Panc1 (cell line): ENCODE results near the gene B4GALNT1. TPM values are rescaled to one million over a fixed set of nuclear protein-coding genes. Genes with fewer than 3 reads are reported as not detected.

Experiments
- ATAC-seq: fragments of 200-7000 bp; cut with Tn5 transposase; 2 replicates; pipeline ENCODE4 v1.9.1; 2020; ENCODE audit warnings: mild to moderate bottlenecking, moderate library complexity
- BruUV-seq: library from RNA; stranded (reverse); fragments of 400-500 nt; replicated peaks from 2 replicates; lab custom pipeline; 2021; lab: Mats Ljungman, UMichigan
- CTCF ChIA-PET: fragments of 300-600 bp; sonication (Branson Sonifier 250); formaldehyde crosslinking; loops from one replicate; lab custom pipeline; 2022; ENCODE audit warnings: antibody characterized with exemption; lab: Charles Lee
- POLR2A ChIA-PET: fragments of 300-600 bp; sonication (Branson Sonifier 250); formaldehyde crosslinking; loops from one replicate; lab custom pipeline; 2022; ENCODE audit warnings: antibody characterized with exemption; lab: Charles Lee
- DNase-seq: peaks from one replicate; pipeline ENCODE4 v3.0.0-alpha.2; 2010; ENCODE audit warnings: low read depth, low spot score
- H3K27ac ChIP-seq: 2 replicates; pipeline ENCODE4 v1.5.1; 2011; ENCODE audit warnings: mild to moderate bottlenecking, low read length, inconsistent platforms
- H3K27me3 ChIP-seq: fragments of 200-500 bp; sonication (Bioruptor generic); 2 replicates; pipeline ENCODE4 v1.6.0; 2014; ENCODE audit warnings: low read length, inconsistent platforms; ENCODE audit not compliant: control insufficient read depth, insufficient read depth
- H3K36me3 ChIP-seq: fragments of 200-500 bp; sonication (Bioruptor generic); 2 replicates; pipeline ENCODE4 v1.5.1; 2014; ENCODE audit warnings: inconsistent platforms, mild to moderate bottlenecking, low read length, moderate library complexity; ENCODE audit not compliant: control insufficient read depth, insufficient read depth
- H3K4me1 ChIP-seq: 2 replicates; pipeline ENCODE4 v1.5.1; 2011; ENCODE audit warnings: inconsistent platforms, mild to moderate bottlenecking, low read length, moderate library complexity; ENCODE audit not compliant: control insufficient read depth, insufficient read depth
- H3K4me3 ChIP-seq, 2 experiments: 2 replicates each; pipeline ENCODE4 v1.5.1; 2011 to 2012; ENCODE audit warnings: low read depth in 2 of 2, low read length in 2 of 2, mild to moderate bottlenecking in 2 of 2, inconsistent platforms in 1 of 2, moderate library complexity in 1 of 2
- H3K9me3 ChIP-seq: fragments of 200-500 bp; sonication (Bioruptor generic); 2 replicates; pipeline ENCODE4 v1.5.1; 2014; ENCODE audit warnings: low read depth, mild to moderate bottlenecking, inconsistent platforms, low read length, moderate library complexity; ENCODE audit not compliant: control insufficient read depth, insufficient read depth
- POLR2AphosphoS5 ChIP-seq: IDR thresholded peaks from 2 replicates; pipeline ENCODE4 v1.6.1; 2012; ENCODE audit warnings: mild to moderate bottlenecking, low read depth, low read length, moderate library complexity
- TCF7L2 ChIP-seq: IDR thresholded peaks from 2 replicates; pipeline ENCODE4 v1.6.1; 2011; ENCODE audit warnings: mild to moderate bottlenecking, low read depth, low read length, inconsistent platforms
- in situ Hi-C: cut with HindIII; loops from 2 replicates; pipeline ENCODE4 v1.10.0; 2016; ENCODE audit warnings: low sequenced_read_pairs, low pct_unique_long_range_greater_than_20kb
- intact Hi-C: fragments of 100-400 bp; cut with micrococcal nuclease; formaldehyde crosslinking; loops from one replicate; pipeline ENCODE4 v1.10.0; 2022; ENCODE audit not compliant: unreplicated experiment
- total RNA-seq: library from RNA; stranded (reverse); gene quantifications from one replicate; pipeline ENCODE4 v1.2.1, GENCODE V29; 2021; ENCODE audit not compliant: unreplicated experiment
- TF ChIP-seq, protein P1 (sequence below): fragments of 450-650 bp; IDR thresholded peaks from 2 replicates; pipeline ENCODE4 v1.5.1; 2017; ENCODE audit warnings: mild to moderate bottlenecking
- TF ChIP-seq, protein P2 (sequence below), 2 experiments: IDR thresholded peaks; 2 replicates each; pipeline ENCODE4 v1.6.1; 2011 to 2012; ENCODE audit warnings: low read depth in 2 of 2, control low read depth in 1 of 2, low read length in 1 of 2, mild to moderate bottlenecking in 1 of 2, moderate library complexity in 1 of 2; ENCODE audit not compliant: insufficient read depth in 1 of 2

The B4GALNT1 gene
- total RNA-seq, 1 experiment from 2014 or later, result 48.6 TPM

DNA sequence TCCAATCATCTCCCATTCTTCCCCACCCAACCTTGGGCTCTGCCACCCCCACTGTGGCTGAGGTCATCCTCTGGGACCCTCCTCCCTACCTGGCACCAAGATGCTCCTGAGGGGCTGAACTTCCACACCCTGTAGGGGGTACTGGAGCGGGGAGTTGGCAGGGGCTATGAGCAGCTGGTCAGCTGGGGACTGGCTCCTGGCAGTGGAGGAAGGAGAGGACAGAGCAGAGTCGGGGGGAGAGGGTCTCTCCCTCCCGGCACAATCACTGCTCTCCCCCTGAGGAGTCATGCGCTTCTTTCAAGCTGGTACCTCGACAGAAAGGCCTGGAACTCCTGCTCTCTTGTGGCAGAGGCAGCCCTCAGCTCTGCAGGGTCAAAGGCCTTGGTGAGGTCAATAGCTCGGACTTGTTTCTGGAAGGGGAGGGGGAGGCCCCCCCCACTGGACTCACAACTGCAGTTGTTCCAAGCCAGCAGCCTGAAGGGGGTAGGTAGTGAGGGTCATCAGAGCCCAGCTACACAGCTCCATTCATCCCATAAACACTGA, 2.0 kb downstream of the B4GALNT1 start:
- no TSS peak for BruUV-seq
- ATAC-seq (no peak), DNase-seq (no peak)
- POLR2A ChIA-PET, result no interaction called here
- Histone ChIP-seq H3K4me3 (no peak overlapping the region), H3K36me3 (no peaks in the 10 kb centered on the region; the same call in 1 of the 2 replicates), H3K27ac (no peak overlapping the region), H3K4me1 (peaks cover 8% of the 10 kb centered on the region), H3K27me3 (no peaks in the 10 kb centered on the region), H3K9me3 (no peaks in the 10 kb centered on the region)
- CTCF ChIA-PET, result interaction anchor here (1.0 kb wide), 1 partner anchor 48 kb away, joined by 9 read pairs; no protein-coding TSS in a partner anchor
- in situ Hi-C loops (no loop called here), intact Hi-C loops (no loop called here)
- TF ChIP-seq TCF7L2, result no peak
- TF ChIP-seq, protein P1, sequence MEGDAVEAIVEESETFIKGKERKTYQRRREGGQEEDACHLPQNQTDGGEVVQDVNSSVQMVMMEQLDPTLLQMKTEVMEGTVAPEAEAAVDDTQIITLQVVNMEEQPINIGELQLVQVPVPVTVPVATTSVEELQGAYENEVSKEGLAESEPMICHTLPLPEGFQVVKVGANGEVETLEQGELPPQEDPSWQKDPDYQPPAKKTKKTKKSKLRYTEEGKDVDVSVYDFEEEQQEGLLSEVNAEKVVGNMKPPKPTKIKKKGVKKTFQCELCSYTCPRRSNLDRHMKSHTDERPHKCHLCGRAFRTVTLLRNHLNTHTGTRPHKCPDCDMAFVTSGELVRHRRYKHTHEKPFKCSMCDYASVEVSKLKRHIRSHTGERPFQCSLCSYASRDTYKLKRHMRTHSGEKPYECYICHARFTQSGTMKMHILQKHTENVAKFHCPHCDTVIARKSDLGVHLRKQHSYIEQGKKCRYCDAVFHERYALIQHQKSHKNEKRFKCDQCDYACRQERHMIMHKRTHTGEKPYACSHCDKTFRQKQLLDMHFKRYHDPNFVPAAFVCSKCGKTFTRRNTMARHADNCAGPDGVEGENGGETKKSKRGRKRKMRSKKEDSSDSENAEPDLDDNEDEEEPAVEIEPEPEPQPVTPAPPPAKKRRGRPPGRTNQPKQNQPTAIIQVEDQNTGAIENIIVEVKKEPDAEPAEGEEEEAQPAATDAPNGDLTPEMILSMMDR, result no peak
- TF ChIP-seq POLR2AphosphoS5, result no peak

DNA sequence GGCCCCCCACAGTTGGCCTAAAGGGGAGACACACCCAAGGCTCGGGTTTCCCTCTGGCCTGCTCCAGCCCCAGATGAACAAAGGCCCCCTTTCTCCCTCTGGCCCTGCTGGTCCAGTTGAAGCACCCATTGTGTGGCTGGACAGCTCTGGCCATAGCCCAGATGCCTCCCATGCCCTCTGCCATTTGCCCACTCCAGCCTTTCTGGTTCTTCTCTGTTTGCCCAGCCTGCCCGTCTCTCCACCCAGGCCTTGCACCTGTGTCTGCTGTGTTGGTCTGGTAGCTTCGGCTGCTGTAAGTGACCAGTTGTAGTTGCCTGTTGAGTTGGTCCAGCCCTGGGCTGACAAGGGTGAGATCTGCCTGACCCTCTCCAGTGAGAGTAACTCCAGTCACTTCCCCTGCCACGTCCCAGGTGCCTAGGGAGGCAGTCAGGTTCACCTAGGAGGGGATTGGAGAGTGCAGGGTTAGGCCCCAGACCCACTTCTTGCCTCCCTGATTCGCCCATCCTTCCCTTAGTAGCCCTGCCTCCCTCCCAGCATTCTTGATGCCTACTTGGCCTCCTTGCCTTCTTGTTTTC, 3.0 kb downstream of the B4GALNT1 start:
- no TSS peak for BruUV-seq
- intact Hi-C loops, result no loop called here
- TF ChIP-seq, protein P1, result no peak
- TF ChIP-seq, protein P2, sequence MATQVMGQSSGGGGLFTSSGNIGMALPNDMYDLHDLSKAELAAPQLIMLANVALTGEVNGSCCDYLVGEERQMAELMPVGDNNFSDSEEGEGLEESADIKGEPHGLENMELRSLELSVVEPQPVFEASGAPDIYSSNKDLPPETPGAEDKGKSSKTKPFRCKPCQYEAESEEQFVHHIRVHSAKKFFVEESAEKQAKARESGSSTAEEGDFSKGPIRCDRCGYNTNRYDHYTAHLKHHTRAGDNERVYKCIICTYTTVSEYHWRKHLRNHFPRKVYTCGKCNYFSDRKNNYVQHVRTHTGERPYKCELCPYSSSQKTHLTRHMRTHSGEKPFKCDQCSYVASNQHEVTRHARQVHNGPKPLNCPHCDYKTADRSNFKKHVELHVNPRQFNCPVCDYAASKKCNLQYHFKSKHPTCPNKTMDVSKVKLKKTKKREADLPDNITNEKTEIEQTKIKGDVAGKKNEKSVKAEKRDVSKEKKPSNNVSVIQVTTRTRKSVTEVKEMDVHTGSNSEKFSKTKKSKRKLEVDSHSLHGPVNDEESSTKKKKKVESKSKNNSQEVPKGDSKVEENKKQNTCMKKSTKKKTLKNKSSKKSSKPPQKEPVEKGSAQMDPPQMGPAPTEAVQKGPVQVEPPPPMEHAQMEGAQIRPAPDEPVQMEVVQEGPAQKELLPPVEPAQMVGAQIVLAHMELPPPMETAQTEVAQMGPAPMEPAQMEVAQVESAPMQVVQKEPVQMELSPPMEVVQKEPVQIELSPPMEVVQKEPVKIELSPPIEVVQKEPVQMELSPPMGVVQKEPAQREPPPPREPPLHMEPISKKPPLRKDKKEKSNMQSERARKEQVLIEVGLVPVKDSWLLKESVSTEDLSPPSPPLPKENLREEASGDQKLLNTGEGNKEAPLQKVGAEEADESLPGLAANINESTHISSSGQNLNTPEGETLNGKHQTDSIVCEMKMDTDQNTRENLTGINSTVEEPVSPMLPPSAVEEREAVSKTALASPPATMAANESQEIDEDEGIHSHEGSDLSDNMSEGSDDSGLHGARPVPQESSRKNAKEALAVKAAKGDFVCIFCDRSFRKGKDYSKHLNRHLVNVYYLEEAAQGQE (IDR thresholded peaks at IDR 0.05; ENCODE audit: insufficient read depth in 1 of 2, low read depth in 2 of 2, low read length in 1 of 2), result no peak
- no peak for TF ChIP-seq POLR2AphosphoS5
- TF ChIP-seq TCF7L2, result no peak
- H3K9me3 ChIP-seq, result no peaks in the 10 kb centered on the region
- H3K27ac ChIP-seq, result no peak overlapping the region
- DNase-seq (no peak), ATAC-seq (no peak)
- no peak overlapping the region for H3K4me3 ChIP-seq
- no peaks in the 10 kb centered on the region for H3K27me3 ChIP-seq
- peaks cover 8% of the 10 kb centered on the region for H3K4me1 ChIP-seq
- no peaks in the 10 kb centered on the region; the same call in 1 of the 2 replicates for H3K36me3 ChIP-seq
- POLR2A ChIA-PET, result no interaction called here
- CTCF ChIA-PET, result no interaction called here
- in situ Hi-C loops, result no loop called here
